NCI-H526 treated with DMSO at 0.1 percent for 48 hours (cell line): Measurements from ENCODE around the gene MRPS7.
"Not testable (repeated sequence)": the region's sequence is repeated elsewhere in the genome, so short reads cannot be mapped to it uniquely, and the experiment has no call there.

Experiments
- DNase-seq: peaks from one replicate; lab custom pipeline; 2025; lab: John Stamatoyannopoulos, UW

Gene MRPS7

DNA sequence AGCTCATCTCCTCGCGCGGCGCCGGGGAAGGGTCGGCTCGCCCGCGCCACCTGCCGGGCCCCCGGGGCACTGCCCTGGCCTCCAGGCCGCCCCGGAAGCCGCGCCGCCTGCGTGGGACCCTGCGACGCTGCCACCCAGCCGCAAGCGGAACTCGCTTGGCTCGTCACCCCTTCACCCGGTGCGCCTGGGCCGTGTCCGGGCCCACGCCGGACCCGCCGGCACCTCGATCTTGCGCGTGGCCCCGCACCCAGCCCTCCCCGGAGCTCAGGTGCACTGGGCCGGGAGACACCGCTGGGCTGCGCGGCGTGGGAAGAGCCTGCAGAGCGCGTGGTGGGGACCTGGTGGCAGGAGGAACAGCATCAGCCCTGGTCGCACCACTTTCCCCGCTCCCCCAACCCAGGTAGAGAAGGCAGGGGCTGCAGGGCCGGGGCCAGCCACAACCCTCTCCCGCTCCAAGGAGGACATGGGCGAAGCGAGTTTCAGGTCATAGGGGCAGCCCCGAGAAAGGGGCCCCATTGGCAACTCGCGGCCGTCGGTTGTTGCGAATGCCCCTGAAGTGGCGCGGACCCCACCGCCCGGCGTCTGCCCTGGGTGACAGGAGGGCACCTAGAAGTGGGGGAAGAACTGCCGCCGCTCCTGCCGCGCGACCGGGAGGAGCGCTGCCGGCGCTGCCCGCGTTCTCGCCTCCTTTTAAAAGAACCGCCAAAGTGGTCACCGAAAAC is 9.7 kb downstream of the MRPS7 start:
- DNase-seq = peak; percentile 50

DNA sequence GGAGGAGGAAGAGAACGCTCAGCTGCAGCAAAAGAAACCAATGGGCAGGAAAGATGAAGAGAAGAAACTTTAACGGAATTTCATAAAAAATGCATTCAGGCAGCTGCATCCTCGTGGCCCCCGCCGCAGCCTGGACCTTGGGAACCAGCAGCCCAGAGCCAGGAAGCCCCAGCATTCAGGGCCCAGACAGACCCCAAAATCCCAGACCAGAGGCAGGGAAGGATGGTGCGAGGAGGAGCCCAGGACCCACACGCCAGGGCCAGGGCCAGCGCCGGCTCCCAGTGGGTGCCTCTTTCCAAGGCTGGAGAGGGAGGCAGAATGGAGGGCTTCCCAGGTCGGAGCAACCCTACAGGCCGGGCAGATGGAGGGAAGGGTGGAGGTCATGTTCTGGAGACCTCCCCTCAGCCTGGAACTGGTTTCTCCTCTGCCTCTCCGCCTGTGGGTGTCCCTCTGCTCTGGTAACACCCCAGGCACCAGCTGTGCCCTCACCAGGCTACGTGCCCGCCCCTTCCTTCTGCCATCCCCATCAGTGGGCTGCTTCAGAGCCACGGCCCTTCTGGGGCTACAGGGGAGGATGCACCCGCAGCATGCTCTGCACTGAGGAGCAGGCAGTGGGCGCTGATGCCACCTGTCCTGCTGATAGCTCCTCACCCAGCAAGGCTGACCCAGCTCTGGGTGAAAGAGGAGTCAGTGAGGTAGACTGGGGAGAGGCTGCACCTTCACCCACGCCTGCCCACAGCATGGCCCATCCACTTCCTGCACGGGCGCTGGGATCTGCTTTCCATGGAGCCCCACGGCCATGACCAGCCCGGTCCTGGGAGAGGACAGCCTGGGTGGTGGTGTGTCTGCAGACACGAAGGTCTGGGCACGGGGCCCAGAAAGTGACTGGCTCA is 10.5 kb downstream of the MRPS7 start:
- DNase-seq = no peak

GRCh38 chr17:75272848-75273184 is 11.1 kb downstream of the MRPS7 start:
- DNase-seq = no peak

GRCh38 chr17:75273977-75274708 is 12.5 kb downstream of the MRPS7 start:
- no peak for DNase-seq

- no peak for DNase-seq
These were observed 16.0 kb downstream of the MRPS7 start for GRCh38 chr17:75277664-75278071.

DNA sequence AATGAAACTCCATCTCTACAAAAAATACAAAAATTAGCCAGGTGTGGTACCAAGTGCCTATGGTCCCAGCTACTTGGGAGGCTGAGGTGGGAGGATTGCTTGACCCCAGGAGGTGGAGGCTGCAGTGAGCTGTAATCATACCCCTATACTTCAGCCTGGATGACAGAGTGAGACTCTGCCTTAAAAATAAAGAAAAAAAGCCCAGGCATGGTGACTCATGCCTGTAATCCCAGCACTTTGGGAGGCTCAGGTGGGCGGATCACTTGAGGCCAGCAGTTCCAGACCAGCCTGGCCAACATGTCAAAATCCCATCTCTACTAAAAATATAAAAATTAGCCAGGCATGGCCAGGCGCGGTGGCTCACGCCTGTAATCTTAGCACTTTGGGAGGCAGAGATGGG is 18.5 kb downstream of the MRPS7 start:
- DNase-seq = not testable (repeated sequence)

DNA sequence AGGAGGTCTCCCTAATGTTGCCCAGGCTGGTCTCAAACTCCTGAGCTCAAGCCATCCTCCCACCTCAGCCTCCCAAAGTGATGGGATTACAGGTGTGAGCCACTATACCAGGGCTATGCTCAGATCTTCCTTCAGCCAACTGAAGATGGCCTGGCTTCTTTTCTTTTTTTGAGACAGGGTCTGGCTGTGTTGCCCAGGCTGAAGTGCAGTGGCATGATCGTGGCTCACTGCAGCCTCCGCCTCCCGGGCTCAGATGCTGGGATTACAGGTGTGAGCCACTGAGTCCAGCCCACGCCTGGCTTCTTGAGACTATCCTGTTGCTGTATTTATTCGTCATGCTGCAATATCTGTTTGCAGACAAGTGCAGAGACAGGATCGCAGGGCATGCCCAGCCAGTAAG is 23.4 kb downstream of the MRPS7 start:
- no peak for DNase-seq

- no peak for DNase-seq
These were observed 25.5 kb downstream of the MRPS7 start for GRCh38 chr17:75287221-75287620.

DNA sequence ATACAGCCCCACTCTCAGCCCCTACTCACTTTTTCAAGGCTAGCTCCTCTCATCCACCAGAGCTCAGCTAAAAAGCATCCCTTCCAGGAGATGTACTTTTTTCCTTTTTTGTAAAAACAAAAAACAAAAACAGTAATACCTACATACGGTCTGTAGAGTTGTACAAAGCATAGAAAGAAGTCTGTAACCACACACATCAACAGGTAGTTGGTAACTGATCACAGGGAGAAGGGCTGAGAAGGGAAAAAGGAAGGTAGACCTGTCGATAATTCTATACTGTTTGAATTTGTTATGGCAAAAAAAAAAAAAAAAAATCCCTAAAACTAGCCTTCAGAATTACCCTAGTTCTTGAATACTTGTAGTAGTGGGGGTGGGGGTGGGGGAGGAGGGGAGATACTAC is 26.7 kb downstream of the MRPS7 start:
- no peak for DNase-seq

- DNase-seq = peak; percentile 66
These were observed 27.1 kb downstream of the MRPS7 start for GRCh38 chr17:75288770-75289114.

DNA sequence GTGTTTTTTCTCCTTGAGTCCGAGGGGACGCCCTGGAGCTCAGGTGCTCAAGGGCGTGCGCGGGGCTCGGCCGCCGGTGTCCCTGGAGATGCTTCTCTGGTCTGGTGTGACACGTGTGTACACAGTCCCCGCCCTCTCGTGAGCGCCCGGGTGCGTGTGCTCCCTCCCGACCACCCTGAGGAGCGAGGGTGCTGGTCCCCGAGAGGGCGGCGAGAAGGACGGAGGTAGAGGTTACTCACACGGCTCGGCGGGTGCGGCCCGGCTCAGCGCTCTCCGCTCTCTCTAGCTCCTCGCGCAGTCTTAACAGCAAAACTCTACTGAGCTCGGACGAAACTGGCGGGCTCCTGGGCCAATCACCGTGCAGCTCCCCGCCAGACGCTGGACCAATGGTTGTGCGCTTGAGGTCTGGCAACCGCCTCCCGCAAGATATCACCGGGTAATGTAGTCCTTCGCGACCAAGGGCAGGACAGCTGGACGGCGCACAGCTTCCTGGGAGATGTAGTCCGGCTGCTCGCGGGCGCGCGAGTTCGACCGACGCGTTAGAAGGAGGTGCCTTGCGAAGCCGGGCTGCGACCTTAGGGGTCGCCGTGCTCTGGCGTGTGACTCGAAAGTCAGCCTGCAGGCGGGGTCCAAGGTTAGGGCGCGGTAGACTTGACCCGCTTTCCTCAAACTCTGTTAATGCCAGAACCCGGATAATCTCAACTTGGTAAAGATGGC is 27.6 kb downstream of the MRPS7 start, which contains the start of gene SLC25A19:
TSS of gene SLC25A19 (minus strand) at position 319 of the 717 bp plus-strand sequence. CDS start 2,669 bp downstream, outside the sequence.
- DNase-seq = peak; percentile 98

DNA sequence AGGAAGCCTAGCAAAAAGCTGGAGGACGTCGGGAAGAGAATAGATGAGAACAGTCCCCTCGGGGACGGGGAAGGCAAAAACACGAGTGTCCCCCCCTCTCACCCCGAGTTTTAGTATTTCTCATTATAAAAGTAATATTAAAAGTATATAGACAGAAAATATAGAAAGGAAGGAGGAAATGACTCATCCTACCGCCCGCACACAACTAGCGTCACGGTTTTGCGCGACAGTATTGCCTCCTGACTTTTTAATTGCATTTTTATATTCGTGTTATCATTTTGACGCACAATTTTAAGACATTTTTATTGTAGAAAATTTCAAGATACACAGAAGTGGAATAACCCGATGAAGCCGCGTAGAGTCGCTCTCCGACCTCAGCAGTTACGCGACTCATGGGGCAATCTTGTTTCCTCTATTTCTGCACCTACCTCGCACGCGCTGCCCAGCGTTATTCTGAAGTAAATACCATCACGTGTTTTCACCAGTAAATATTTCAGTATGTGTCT is 28.2 kb downstream of the MRPS7 start:
- DNase-seq = peak; percentile 52

DNA sequence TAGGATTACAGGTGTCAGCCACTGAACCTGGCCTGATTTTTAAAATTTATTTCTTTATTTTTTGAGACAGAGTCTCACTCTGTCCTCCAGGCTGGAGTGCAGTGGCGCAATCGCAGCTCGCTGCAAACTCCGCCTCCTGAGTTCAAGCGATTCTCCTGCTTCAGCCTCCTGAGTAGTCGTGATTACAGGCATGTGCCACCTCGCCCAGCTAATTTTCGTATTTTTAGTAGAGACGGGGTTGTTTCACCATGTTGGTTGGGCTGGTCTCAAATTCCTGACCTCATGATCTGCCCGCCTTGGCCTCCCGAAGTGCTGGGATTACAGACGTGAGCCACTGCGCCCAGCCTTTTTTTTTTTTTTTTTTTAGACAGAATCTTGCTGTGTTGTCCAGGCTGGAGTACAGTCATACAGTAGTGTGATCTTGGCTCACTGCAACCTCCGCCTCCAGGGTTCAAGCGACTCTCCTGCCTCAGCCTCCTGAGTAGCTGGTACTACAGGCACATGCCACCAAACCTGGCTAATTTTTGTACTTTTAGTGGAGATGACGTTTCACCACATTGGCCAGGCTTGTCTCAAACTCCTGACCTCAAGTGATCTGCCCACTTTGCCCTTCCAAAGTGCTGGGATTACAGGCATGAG is 31.2 kb downstream of the MRPS7 start:
- not testable (repeated sequence) for DNase-seq

DNA sequence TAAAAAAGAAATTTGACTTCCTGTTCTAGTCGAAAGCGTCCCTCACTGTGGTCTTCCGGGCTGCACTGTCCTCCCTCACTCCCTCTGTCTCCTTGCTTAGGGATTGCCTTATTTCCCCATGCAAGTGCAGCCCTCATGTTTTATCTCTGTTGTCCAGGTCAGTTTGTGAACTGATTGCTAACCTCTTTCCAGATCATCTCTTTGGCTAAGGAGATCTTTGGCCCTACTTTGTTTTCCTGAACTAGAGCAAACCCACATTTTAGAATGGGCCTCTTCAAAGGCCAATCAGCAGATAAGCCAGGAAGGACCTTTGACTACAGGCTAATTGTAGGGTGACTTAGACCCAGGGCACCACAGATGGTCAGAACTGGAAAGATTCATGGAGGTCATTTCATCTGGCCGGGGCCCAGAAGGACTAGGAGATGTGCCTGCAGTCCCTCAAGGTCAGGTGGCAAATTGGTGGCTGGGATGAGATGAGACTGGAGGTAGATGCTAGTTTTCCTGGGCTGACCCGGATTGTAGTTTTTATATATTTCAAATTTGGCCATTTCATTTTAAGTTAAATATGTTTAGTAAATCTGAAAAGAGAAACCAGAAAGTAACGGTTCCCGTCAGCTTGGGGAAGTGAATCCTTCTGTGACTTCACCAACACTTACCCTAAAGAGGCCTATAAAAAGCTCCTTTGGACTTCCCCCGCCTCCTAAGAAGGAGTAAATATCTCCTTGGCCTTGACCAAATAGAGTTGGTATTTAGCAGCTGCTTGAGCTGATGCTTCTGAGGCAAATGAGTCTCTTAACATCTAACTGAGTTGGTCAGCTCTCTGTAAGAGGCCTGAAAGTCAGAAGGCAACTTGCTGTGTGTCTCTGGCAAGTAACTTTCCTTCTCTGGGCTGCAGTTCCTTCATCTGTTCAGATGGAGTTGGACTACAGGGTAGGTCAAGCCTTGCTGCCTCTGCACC is 33.8 kb downstream of the MRPS7 start:
- DNase-seq = no peak

- DNase-seq = no peak
These were observed 38.6 kb downstream of the MRPS7 start for GRCh38 chr17:75300280-75300679.

DNA sequence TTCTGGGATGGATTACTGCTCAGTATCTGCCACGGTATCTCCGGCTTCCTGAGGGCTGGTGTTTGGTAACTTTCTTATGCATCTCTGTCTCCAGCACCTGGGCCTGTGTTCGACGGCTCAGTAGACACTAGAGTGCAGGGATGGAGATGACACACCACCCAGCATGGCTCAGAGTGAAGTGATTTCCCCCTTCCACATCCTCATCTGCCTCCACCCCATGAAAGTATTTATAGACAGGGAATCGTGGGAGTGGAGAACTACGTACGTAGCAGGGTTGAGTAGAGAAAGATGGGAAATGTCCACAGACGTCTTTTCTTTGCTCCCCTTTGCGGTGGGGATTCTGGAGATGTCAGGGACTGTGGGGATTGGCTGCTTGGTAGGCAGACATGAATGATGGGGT is 39.4 kb downstream of the MRPS7 start:
- DNase-seq = no peak

GRCh38 chr17:75301502-75302206 is 40.0 kb downstream of the MRPS7 start:
- no peak for DNase-seq

GRCh38 chr17:75307957-75308731 is 46.5 kb downstream of the MRPS7 start:
- no peak for DNase-seq
